ENCODE results near the gene CISH. TPM values are rescaled to one million over a fixed set of nuclear protein-coding genes. Genes with fewer than 3 reads are reported as not detected.

CISH gene
- total RNA-seq, 2 experiments from 2014 or later = 192 to 193 TPM

- H3K27me3 Mint-ChIP-seq = no peaks in the 10 kb centered on the region
- H3K27ac Mint-ChIP-seq = peak overlapping the region; percentile 99
- DNase-seq = no peak
- no peaks in the 10 kb centered on the region for H3K9me3 Mint-ChIP-seq
- H3K4me3 Mint-ChIP-seq = no peak overlapping the region
- H3K36me3 Mint-ChIP-seq = peaks cover 56% of the 10 kb centered on the region
- H3K4me1 Mint-ChIP-seq = peaks cover 59% of the 10 kb centered on the region
Observed at GRCh38 chr3:50583897-50584296, 27.7 kb downstream of the CISH start.

- Mint-ChIP-seq H3K4me1 (peaks cover 45% of the 10 kb centered on the region), H3K27me3 (no peaks in the 10 kb centered on the region), H3K4me3 (no peak overlapping the region), H3K27ac (no peak overlapping the region), H3K9me3 (no peaks in the 10 kb centered on the region), H3K36me3 (peaks cover 50% of the 10 kb centered on the region)
- DNase-seq = no peak
Observed at GRCh38 chr3:50582083-50582482, 29.5 kb downstream of the CISH start.

GRCh38 chr3:50581459-50581842 is 30.1 kb downstream of the CISH start:
- no peaks in the 10 kb centered on the region for H3K9me3 Mint-ChIP-seq
- H3K27me3 Mint-ChIP-seq = no peaks in the 10 kb centered on the region
- H3K36me3 Mint-ChIP-seq = peaks cover 52% of the 10 kb centered on the region
- H3K4me3 Mint-ChIP-seq = no peak overlapping the region
- H3K27ac Mint-ChIP-seq = no peak overlapping the region
- peaks cover 40% of the 10 kb centered on the region for H3K4me1 Mint-ChIP-seq
- no peak for DNase-seq

- peaks cover 36% of the 10 kb centered on the region for H3K4me1 Mint-ChIP-seq
- no peak for DNase-seq
- no peaks in the 10 kb centered on the region for H3K9me3 Mint-ChIP-seq
- H3K36me3 Mint-ChIP-seq = peaks cover 58% of the 10 kb centered on the region
- no peak overlapping the region for H3K4me3 Mint-ChIP-seq
- H3K27ac Mint-ChIP-seq = peak overlapping the region; percentile 16
- H3K27me3 Mint-ChIP-seq = no peaks in the 10 kb centered on the region
Observed at GRCh38 chr3:50580683-50581458, 30.7 kb downstream of the CISH start.

GRCh38 chr3:50577348-50577747 is 34.2 kb downstream of the CISH start:
- Mint-ChIP-seq H3K9me3 (no peaks in the 10 kb centered on the region), H3K27me3 (peaks cover 4% of the 10 kb centered on the region), H3K4me1 (peaks cover 42% of the 10 kb centered on the region), H3K27ac (peak overlapping the region; percentile 43), H3K36me3 (peaks cover 61% of the 10 kb centered on the region), H3K4me3 (no peak overlapping the region)
- no peak for DNase-seq

GRCh38 chr3:50575372-50575771 is 36.2 kb downstream of the CISH start:
- peaks cover 4% of the 10 kb centered on the region for H3K27me3 Mint-ChIP-seq
- peaks cover 56% of the 10 kb centered on the region for H3K4me1 Mint-ChIP-seq
- H3K9me3 Mint-ChIP-seq = no peaks in the 10 kb centered on the region
- DNase-seq = no peak
- peaks cover 75% of the 10 kb centered on the region for H3K36me3 Mint-ChIP-seq
- peak overlapping the region; percentile 93 for H3K4me3 Mint-ChIP-seq
- H3K27ac Mint-ChIP-seq = peak overlapping the region; percentile 99

- H3K9me3 Mint-ChIP-seq = no peaks in the 10 kb centered on the region
- peak overlapping the region; percentile 99 for H3K27ac Mint-ChIP-seq
- peaks cover 80% of the 10 kb centered on the region for H3K36me3 Mint-ChIP-seq
- peaks cover 56% of the 10 kb centered on the region for H3K4me1 Mint-ChIP-seq
- peaks cover 4% of the 10 kb centered on the region for H3K27me3 Mint-ChIP-seq
- peak; percentile 47 for DNase-seq
- peak overlapping the region; percentile 93 for H3K4me3 Mint-ChIP-seq
Observed at GRCh38 chr3:50574444-50574831, 37.1 kb downstream of the CISH start.

- H3K4me3 Mint-ChIP-seq = peak overlapping the region; percentile 93
- peaks cover 4% of the 10 kb centered on the region for H3K27me3 Mint-ChIP-seq
- DNase-seq = peak; percentile 88
- H3K27ac Mint-ChIP-seq = peak overlapping the region; percentile 99
- H3K9me3 Mint-ChIP-seq = no peaks in the 10 kb centered on the region
- H3K4me1 Mint-ChIP-seq = peaks cover 56% of the 10 kb centered on the region
- H3K36me3 Mint-ChIP-seq = peaks cover 76% of the 10 kb centered on the region
Observed at GRCh38 chr3:50573566-50574443, 37.8 kb downstream of the CISH start.

- DNase-seq = peak; percentile 75
Observed at GRCh38 chr3:50572801-50573371, 38.7 kb downstream of the CISH start.

GRCh38 chr3:50572158-50572557 is 39.4 kb downstream of the CISH start:
- H3K9me3 Mint-ChIP-seq = no peaks in the 10 kb centered on the region
- peaks cover 4% of the 10 kb centered on the region for H3K27me3 Mint-ChIP-seq
- peak overlapping the region; percentile 93 for H3K4me3 Mint-ChIP-seq
- peak; percentile 82 for DNase-seq
- peak overlapping the region; percentile 99 for H3K27ac Mint-ChIP-seq
- H3K36me3 Mint-ChIP-seq = peaks cover 69% of the 10 kb centered on the region
- H3K4me1 Mint-ChIP-seq = peaks cover 57% of the 10 kb centered on the region

More at GRCh38 chr3:50572801-50573371, 38.7 kb downstream of the CISH start:
- Mint-ChIP-seq H3K36me3 (peaks cover 75% of the 10 kb centered on the region), H3K27me3 (peaks cover 4% of the 10 kb centered on the region), H3K4me1 (peaks cover 55% of the 10 kb centered on the region), H3K9me3 (no peaks in the 10 kb centered on the region), H3K27ac (peak overlapping the region; percentile 99), H3K4me3 (peak overlapping the region; percentile 93)

- H3K4me1 Mint-ChIP-seq = peaks cover 61% of the 10 kb centered on the region
- peak overlapping the region; percentile 99 for H3K27ac Mint-ChIP-seq
- peak overlapping the region; percentile 93 for H3K4me3 Mint-ChIP-seq
- no peak for DNase-seq
- no peaks in the 10 kb centered on the region for H3K9me3 Mint-ChIP-seq
- peaks cover 4% of the 10 kb centered on the region for H3K27me3 Mint-ChIP-seq
- peaks cover 63% of the 10 kb centered on the region for H3K36me3 Mint-ChIP-seq
Observed at GRCh38 chr3:50571486-50571885, 40.1 kb downstream of the CISH start.

- peaks cover 4% of the 10 kb centered on the region for H3K27me3 Mint-ChIP-seq
- H3K4me3 Mint-ChIP-seq = peak overlapping the region; percentile 93
- H3K36me3 Mint-ChIP-seq = peaks cover 56% of the 10 kb centered on the region
- peak overlapping the region; percentile 99 for H3K27ac Mint-ChIP-seq
- no peak for DNase-seq
- H3K4me1 Mint-ChIP-seq = peaks cover 62% of the 10 kb centered on the region
- no peaks in the 10 kb centered on the region for H3K9me3 Mint-ChIP-seq
Observed at GRCh38 chr3:50570508-50571279, 40.9 kb downstream of the CISH start.

- peak within 1 kb of the TSS; percentile 99 for H3K27ac Mint-ChIP-seq
- peaks cover 43% of the 10 kb centered on the region for H3K36me3 Mint-ChIP-seq
Observed at GRCh38 chr3:50568947-50569749, 42.4 kb downstream of the CISH start, which contains the start of gene HEMK1. HEMK1 (plus strand) TSS chr3:50569522; CDS start chr3:50571105, 1,583 bp downstream.

More at GRCh38 chr3:50568947-50569749, 42.4 kb downstream of the CISH start, which contains the start of gene HEMK1:
- DNase-seq = peak; percentile 97
- no peaks in the 10 kb centered on the region for H3K9me3 Mint-ChIP-seq
- H3K4me1 Mint-ChIP-seq = peaks cover 48% of the 10 kb centered on the region
- peak within 1 kb of the TSS; percentile 93 for H3K4me3 Mint-ChIP-seq
- H3K27me3 Mint-ChIP-seq = peaks cover 4% of the 10 kb centered on the region

All from activated naive CD8-positive, alpha-beta T cell treated with anti-CD3 and anti-CD28 coated beads for 36 hours (primary cell).